K562 (cell line): ENCODE data around the gene HOXD12. TPM values are rescaled to one million over a fixed set of nuclear protein-coding genes. Genes with fewer than 3 reads are reported as not detected.

Experiments
- ARHGAP35 ChIP-seq: fragments of 450-650 bp; IDR thresholded peaks from 2 replicates; pipeline ENCODE4 v1.6.1; 2018; ENCODE audit not compliant: partially characterized antibody
- CBX8 ChIP-seq: fragments of 200-600 bp; sonication (generic); IDR thresholded peaks from 2 replicates; pipeline ENCODE4 v1.6.1; 2012; ENCODE audit warnings: borderline replicate concordance, mixed run types, low read depth, mild to moderate bottlenecking, moderate library complexity, mixed read lengths, low read length, control low read depth, inconsistent platforms; ENCODE audit not compliant: poor library complexity, severe bottlenecking; ENCODE audit errors: extremely low read depth
- FOXK2 ChIP-seq, 2 experiments: fragments of 450-650 bp; IDR thresholded peaks in 1 of 2; conservative IDR thresholded peaks in 1 of 2; 2 replicates each; pipeline ENCODE4 v1.6.1; 2016; ENCODE audit warnings: low read depth in 2 of 2, mild to moderate bottlenecking in 1 of 2
- FOXP1 ChIP-seq: sonication (generic); formaldehyde crosslinking; IDR thresholded peaks from 2 replicates; pipeline ENCODE4 v1.8.0; 2022; ENCODE audit warnings: mild to moderate bottlenecking, missing genetic modification reagents
- HBP1 ChIP-seq: fragments of 450-650 bp; formaldehyde crosslinking; IDR thresholded peaks from 2 replicates; pipeline ENCODE4 v1.4.0; 2022; ENCODE audit warnings: missing genetic modification characterization
- HNRNPLL ChIP-seq: fragments of 200-400 bp; formaldehyde crosslinking; IDR thresholded peaks from 2 replicates; pipeline ENCODE4 v1.6.1; 2017; ENCODE audit warnings: low read length, low read depth, mild to moderate bottlenecking; ENCODE audit not compliant: poor library complexity, severe bottlenecking
- TRIM25 ChIP-seq: fragments of 450-650 bp; IDR thresholded peaks from 2 replicates; pipeline ENCODE4 v1.7.0; 2016; ENCODE audit warnings: borderline replicate concordance
- ZBED1 ChIP-seq: IDR thresholded peaks from 2 replicates; pipeline ENCODE4 v1.6.1; 2014
- ZFP1 ChIP-seq: fragments of 450-650 bp; formaldehyde crosslinking; IDR thresholded peaks from 2 replicates; pipeline ENCODE4 v1.4.0; 2020; ENCODE audit warnings: mild to moderate bottlenecking, mixed read lengths
- ZSCAN32 ChIP-seq: fragments of 450-650 bp; formaldehyde crosslinking; IDR thresholded peaks from 2 replicates; pipeline ENCODE4 v1.4.0; 2020; ENCODE audit warnings: mild to moderate bottlenecking, moderate library complexity
- polyA plus RNA-seq, 8 experiments: library from polyadenylated mRNA; depleted of rRNA in 4 of 8; stranded (reverse) in 5 of 8; unstranded in 3 of 8; fragments of >200 nt; fragmentation: Nextera tagmentation in 2 of 8; fragmentation: Illumina TruSeq in 1 of 8; extraction: Ambion mirVana in 2 of 8; extraction: Trizol in 1 of 8; gene quantifications; 2 replicates each; pipeline versions ENCODE4 v1.2.1 to v1.2.3, GENCODE V29; 2011 to 2014; ENCODE audit warnings: inconsistent platforms in 1 of 8, missing spikeins in 1 of 8
- total RNA-seq, 7 experiments: library from RNA; depleted of rRNA in 6 of 7; stranded (reverse); fragments of >200 nt in 6 of 7; fragmentation: Illumina TruSeq in 2 of 7; extraction: Trizol in 2 of 7; gene quantifications; 2 replicates each; pipeline versions ENCODE4 v1.2.1 to v1.2.3, GENCODE V29; 2011 to 2021; ENCODE audit warnings: low replicate concordance in 1 of 7

Gene HOXD12
- total and polyA plus RNA-seq, 9 of the 15 experiments (the other 6 are each of a cell fraction or from before 2014, with no cell fraction given), result not detected

- TF ChIP-seq HNRNPLL, result no peak
- no peak for TF ChIP-seq ZFP1 (CRISPR knock-in tag)
- TF ChIP-seq ZBED1, result no peak
- TF ChIP-seq TRIM25, result no peak
- no peak for TF ChIP-seq FOXP1 (CRISPR knock-in tag)
- TF ChIP-seq ARHGAP35, result no peak
- TF ChIP-seq HBP1 (CRISPR knock-in tag), result no peak
- no peak for TF ChIP-seq FOXK2 (conservative IDR thresholded peaks at IDR 0.05 in 1 of 2, IDR thresholded peaks at IDR 0.05 in 1 of 2; ENCODE audit: low read depth in 2 of 2)
- TF ChIP-seq CBX8, result no peak
- no peak for TF ChIP-seq ZSCAN32 (CRISPR knock-in tag)
Measured at GRCh38 chr2:176112375-176113302, 13.0 kb downstream of the HOXD12 start (continued).
